GM10266 (cell line): ENCODE data around the gene TEDC2.
"Not testable (repeated sequence)": the region's sequence is repeated elsewhere in the genome, so short reads cannot be mapped to it uniquely, and the experiment has no call there.

Experiments used
- DNase-seq: peaks from one replicate; pipeline ENCODE4 v3.0.0; 2012; ENCODE audit errors: extremely low spot score
- TF ChIP-seq, protein P1 (sequence below): IDR thresholded peaks from 2 replicates; pipeline ENCODE4 v1.5.1; 2012; ENCODE audit warnings: mild to moderate bottlenecking, low read depth; ENCODE audit not compliant: control insufficient read depth, insufficient read depth; ENCODE audit errors: missing control alignments

The TEDC2 gene

DNA sequence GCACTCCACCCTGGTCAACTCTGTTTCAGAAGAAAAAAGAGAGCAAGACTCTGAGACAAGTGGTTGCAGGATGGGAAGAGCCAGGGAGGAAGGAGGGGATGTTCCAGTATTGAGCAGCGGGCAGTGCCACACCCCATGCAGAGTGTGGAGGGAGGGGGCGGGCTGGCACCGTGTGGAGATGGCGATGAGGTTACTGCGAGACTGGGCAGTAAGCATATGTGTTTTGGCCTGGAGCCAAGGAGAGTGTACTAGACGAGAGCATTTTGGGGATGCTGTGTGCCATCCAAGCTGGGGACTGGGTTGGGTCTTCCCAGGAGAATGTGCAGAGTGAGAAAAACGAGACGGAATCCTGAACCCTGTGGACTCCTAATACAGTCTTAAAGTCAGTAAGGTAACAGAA is 18.4 kb downstream of the TEDC2 start:
- TF ChIP-seq, protein P1, sequence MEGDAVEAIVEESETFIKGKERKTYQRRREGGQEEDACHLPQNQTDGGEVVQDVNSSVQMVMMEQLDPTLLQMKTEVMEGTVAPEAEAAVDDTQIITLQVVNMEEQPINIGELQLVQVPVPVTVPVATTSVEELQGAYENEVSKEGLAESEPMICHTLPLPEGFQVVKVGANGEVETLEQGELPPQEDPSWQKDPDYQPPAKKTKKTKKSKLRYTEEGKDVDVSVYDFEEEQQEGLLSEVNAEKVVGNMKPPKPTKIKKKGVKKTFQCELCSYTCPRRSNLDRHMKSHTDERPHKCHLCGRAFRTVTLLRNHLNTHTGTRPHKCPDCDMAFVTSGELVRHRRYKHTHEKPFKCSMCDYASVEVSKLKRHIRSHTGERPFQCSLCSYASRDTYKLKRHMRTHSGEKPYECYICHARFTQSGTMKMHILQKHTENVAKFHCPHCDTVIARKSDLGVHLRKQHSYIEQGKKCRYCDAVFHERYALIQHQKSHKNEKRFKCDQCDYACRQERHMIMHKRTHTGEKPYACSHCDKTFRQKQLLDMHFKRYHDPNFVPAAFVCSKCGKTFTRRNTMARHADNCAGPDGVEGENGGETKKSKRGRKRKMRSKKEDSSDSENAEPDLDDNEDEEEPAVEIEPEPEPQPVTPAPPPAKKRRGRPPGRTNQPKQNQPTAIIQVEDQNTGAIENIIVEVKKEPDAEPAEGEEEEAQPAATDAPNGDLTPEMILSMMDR = no peak
- no peak for DNase-seq

- not testable (repeated sequence) for DNase-seq
These were observed 20.1 kb downstream of the TEDC2 start for GRCh38 chr16:2479996-2480395.

GRCh38 chr16:2480948-2481347 is 21.0 kb downstream of the TEDC2 start:
- TF ChIP-seq, protein P1 = no peak
- no peak for DNase-seq

GRCh38 chr16:2481676-2482075 is 21.8 kb downstream of the TEDC2 start:
- TF ChIP-seq, protein P1 = no peak
- DNase-seq = no peak

GRCh38 chr16:2482249-2482648 is 22.3 kb downstream of the TEDC2 start:
- TF ChIP-seq, protein P1 = no peak
- no peak for DNase-seq

- TF ChIP-seq, protein P1 = no peak
- DNase-seq = no peak
These were observed 23.0 kb downstream of the TEDC2 start for GRCh38 chr16:2482708-2483534.

- TF ChIP-seq, protein P1 = no peak
These were observed 24.3 kb downstream of the TEDC2 start for GRCh38 chr16:2483939-2484897.

More at GRCh38 chr16:2483939-2484897, 24.3 kb downstream of the TEDC2 start:
- no peak for DNase-seq
